ENCODE results near the gene TGFBRAP1. TPM values are rescaled to one million over a fixed set of nuclear protein-coding genes. Genes with fewer than 3 reads are reported as not detected.

TGFBRAP1 gene
- total RNA-seq, 1 experiment from 2014 or later, result 16.7 TPM

DNA sequence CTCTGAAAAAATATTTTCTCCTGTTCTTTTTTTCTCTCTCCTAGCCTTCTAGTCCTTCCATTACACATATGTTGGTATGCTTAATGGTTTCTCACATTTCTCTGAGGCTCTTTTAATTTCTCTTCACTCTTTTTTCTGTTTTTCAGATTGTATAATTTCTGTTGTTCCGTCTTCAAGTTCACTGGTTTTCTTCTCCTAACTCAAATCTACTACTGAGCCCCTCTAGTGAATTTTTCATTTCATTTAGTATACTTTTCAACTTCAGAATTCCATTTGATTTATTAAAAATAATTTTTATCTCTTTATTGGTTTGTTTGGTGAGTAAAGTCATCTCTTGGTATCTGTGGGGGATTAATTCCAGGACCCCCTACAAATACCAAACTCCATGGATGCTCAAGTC lies 27.6 kb upstream of the TGFBRAP1 start:
- H3K36me3 ChIP-seq (ENCODE audit: low read depth), result peaks cover 45% of the 10 kb centered on the region
- CTCF ChIA-PET, result no interaction called here

GRCh38 chr2:105344704-105345345 lies 15.3 kb upstream of the TGFBRAP1 start:
- Histone ChIP-seq H3K4me3 (no peak overlapping the region), H3K9me2 (ENCODE audit: insufficient read depth) (no peaks in the 10 kb centered on the region), H3K79me2 (ENCODE audit: low read depth) (peaks cover 13% of the 10 kb centered on the region), H3F3A (ENCODE audit: insufficient read depth, low read depth) (peaks cover 30% of the 10 kb centered on the region), H3K9me3 (ENCODE audit: insufficient read depth, low read depth) (no peaks in the 10 kb centered on the region), H3K4me1 (replicated peaks; ENCODE audit: insufficient read depth) (no peaks in the 10 kb centered on the region), H3K36me3 (ENCODE audit: low read depth) (peaks cover 45% of the 10 kb centered on the region), H3K4me2 (no peak overlapping the region), H3K27ac (no peak overlapping the region), H3K27me3 (ENCODE audit: insufficient read depth, low read depth) (no peaks in the 10 kb centered on the region), H2AFZ (no peak overlapping the region), H4K20me1 (ENCODE audit: insufficient read depth) (peaks cover 10% of the 10 kb centered on the region; the same call in 1 of the 2 replicates)
- BruUV-seq (replicated peaks), result no TSS peak
- peak; percentile 18 to 45 for DNase-seq
- ChIA-PET CTCF (interaction anchor here (0.6 to 1.7 kb wide), 6 partner anchors 14 to 742 kb away, joined by 3 to 18 read pairs (median 4); no protein-coding TSS in a partner anchor), POLR2A (ENCODE audit: unreplicated experiment) (no interaction called here)
- intact Hi-C loops (cut with micrococcal nuclease; ENCODE audit: unreplicated experiment), result loop anchor here (1.0 to 10.0 kb wide), 5 partner anchors 57 to 1240 kb away; no protein-coding TSS in a partner anchor
- no peak for TF ChIP-seq EZH2 (IDR thresholded peaks at IDR 0.05; ENCODE audit: low read depth)
- TF ChIP-seq, protein P1, sequence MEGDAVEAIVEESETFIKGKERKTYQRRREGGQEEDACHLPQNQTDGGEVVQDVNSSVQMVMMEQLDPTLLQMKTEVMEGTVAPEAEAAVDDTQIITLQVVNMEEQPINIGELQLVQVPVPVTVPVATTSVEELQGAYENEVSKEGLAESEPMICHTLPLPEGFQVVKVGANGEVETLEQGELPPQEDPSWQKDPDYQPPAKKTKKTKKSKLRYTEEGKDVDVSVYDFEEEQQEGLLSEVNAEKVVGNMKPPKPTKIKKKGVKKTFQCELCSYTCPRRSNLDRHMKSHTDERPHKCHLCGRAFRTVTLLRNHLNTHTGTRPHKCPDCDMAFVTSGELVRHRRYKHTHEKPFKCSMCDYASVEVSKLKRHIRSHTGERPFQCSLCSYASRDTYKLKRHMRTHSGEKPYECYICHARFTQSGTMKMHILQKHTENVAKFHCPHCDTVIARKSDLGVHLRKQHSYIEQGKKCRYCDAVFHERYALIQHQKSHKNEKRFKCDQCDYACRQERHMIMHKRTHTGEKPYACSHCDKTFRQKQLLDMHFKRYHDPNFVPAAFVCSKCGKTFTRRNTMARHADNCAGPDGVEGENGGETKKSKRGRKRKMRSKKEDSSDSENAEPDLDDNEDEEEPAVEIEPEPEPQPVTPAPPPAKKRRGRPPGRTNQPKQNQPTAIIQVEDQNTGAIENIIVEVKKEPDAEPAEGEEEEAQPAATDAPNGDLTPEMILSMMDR (conservative IDR thresholded peaks at IDR 0.05), result peak; percentile 75

More for the DNA sequence above, 27.6 kb upstream of the TGFBRAP1 start:
- Histone ChIP-seq H4K20me1 (ENCODE audit: insufficient read depth) (no peaks in the 10 kb centered on the region), H3K27me3 (ENCODE audit: insufficient read depth, low read depth) (no peaks in the 10 kb centered on the region), H3K9me3 (ENCODE audit: insufficient read depth, low read depth) (no peaks in the 10 kb centered on the region), H3K9me2 (ENCODE audit: insufficient read depth) (no peaks in the 10 kb centered on the region), H3F3A (ENCODE audit: insufficient read depth, low read depth) (peaks cover 75% of the 10 kb centered on the region), H3K27ac (peak overlapping the region; percentile 20; the same call in 1 of the 2 replicates), H2AFZ (no peak overlapping the region), H3K79me2 (ENCODE audit: low read depth) (no peaks in the 10 kb centered on the region), H3K4me2 (no peak overlapping the region), H3K4me3 (no peak overlapping the region), H3K4me1 (replicated peaks; ENCODE audit: insufficient read depth) (no peaks in the 10 kb centered on the region)
- DNase-seq, result no peak
- intact Hi-C loops (cut with micrococcal nuclease; ENCODE audit: unreplicated experiment), result no loop called here
- TF ChIP-seq EZH2 (IDR thresholded peaks at IDR 0.05; ENCODE audit: low read depth), result no peak
- TF ChIP-seq, protein P1 (conservative IDR thresholded peaks at IDR 0.05), result no peak
- POLR2A ChIA-PET (ENCODE audit: unreplicated experiment), result no interaction called here
- BruUV-seq (replicated peaks), result no TSS peak

DNA sequence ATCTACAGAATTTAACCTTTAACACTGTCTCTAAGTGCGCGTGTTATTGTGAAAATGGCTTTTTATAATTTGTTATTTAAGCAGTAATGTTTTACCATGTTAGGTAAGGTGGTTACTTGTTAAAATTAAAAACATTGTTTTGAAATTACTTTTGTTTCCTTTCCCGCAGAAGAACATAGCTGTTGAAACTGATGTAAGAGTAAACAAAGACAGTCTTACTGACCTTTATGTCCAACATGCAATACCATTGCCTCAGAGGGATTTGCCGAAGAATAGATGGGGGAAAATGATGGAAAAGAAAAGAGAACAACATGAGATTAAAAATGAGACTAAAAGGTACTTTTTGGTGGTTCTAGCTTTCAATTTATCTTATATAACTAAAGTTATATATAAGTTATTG lies 9.9 kb upstream of the TGFBRAP1 start:
- no peak overlapping the region for H3K27ac ChIP-seq
- H3K4me3 ChIP-seq, result no peak overlapping the region; the same call in 1 of the 2 replicates
- peak overlapping the region; percentile 89 for H3K4me2 ChIP-seq
- H3K9me3 ChIP-seq (ENCODE audit: insufficient read depth, low read depth), result no peaks in the 10 kb centered on the region
- peaks cover 33% of the 10 kb centered on the region for H3K36me3 ChIP-seq (ENCODE audit: low read depth)
- DNase-seq, result no peak
- TF ChIP-seq EZH2 (IDR thresholded peaks at IDR 0.05; ENCODE audit: low read depth), result no peak
- TF ChIP-seq, protein P1 (conservative IDR thresholded peaks at IDR 0.05), result no peak
- no TSS peak for BruUV-seq (replicated peaks)
- no peak overlapping the region for H2AFZ ChIP-seq
- ChIA-PET CTCF (no interaction called here), POLR2A (ENCODE audit: unreplicated experiment) (interaction anchor here (0.5 kb wide), 1 partner anchor 151 kb away, joined by 6 read pairs; no protein-coding TSS in a partner anchor)
- peaks cover 18% of the 10 kb centered on the region for H3F3A ChIP-seq (ENCODE audit: insufficient read depth, low read depth)
- no peaks in the 10 kb centered on the region for H3K9me2 ChIP-seq (ENCODE audit: insufficient read depth)
- peaks cover under 1% of the 10 kb centered on the region; the same call in 1 of the 2 replicates for H4K20me1 ChIP-seq (ENCODE audit: insufficient read depth)
- peaks cover 20% of the 10 kb centered on the region for H3K4me1 ChIP-seq (replicated peaks; ENCODE audit: insufficient read depth)
- intact Hi-C loops (cut with micrococcal nuclease; ENCODE audit: unreplicated experiment), result no loop called here
- no peaks in the 10 kb centered on the region for H3K27me3 ChIP-seq (ENCODE audit: insufficient read depth, low read depth)
- H3K79me2 ChIP-seq (ENCODE audit: low read depth), result peaks cover 52% of the 10 kb centered on the region

Measured in PC-9 (cell line).